Keratinocyte (primary cell): ENCODE results near the gene SEMA3F. TPM values are rescaled to one million over a fixed set of nuclear protein-coding genes. Genes with fewer than 3 reads are reported as not detected.

ENCODE experiments used
- DNase-seq: peaks from one replicate; pipeline ENCODE4 v3.0.0-alpha.2; 2011; ENCODE audit warnings: low read depth, missing footprints, low spot score
- FAIRE-seq: peaks from 2 replicates; lab custom pipeline; 2011; peaks lifted over from hg19 to GRCh38; lab: Jason Lieb, UNC
- H2AFZ ChIP-seq: 2 replicates; pipeline ENCODE4 v1.6.0; 2012; ENCODE audit warnings: low read length, control low read depth, inconsistent platforms; ENCODE audit not compliant: control insufficient read depth
- H3K27ac ChIP-seq: 2 replicates; pipeline ENCODE4 v1.5.1; 2011; ENCODE audit warnings: low read length; ENCODE audit not compliant: control insufficient read depth, insufficient read depth
- H3K27me3 ChIP-seq: 3 replicates; pipeline ENCODE4 v1.6.0; 2011; ENCODE audit warnings: low read length; ENCODE audit not compliant: control insufficient read depth, insufficient read depth; ENCODE audit errors: extremely low read depth
- H3K36me3 ChIP-seq, 2 experiments: 2 replicates in 1 of 2; 3 replicates in 1 of 2; pipeline ENCODE4 v1.5.1; 2011; ENCODE audit warnings: low read length in 2 of 2, mild to moderate bottlenecking in 1 of 2; ENCODE audit not compliant: control insufficient read depth in 2 of 2, insufficient read depth in 2 of 2; ENCODE audit errors: extremely low read depth in 1 of 2
- H3K4me1 ChIP-seq: 3 replicates; pipeline ENCODE4 v1.5.1; 2011; ENCODE audit warnings: low read length; ENCODE audit not compliant: control insufficient read depth, insufficient read depth; ENCODE audit errors: extremely low read depth
- H3K4me2 ChIP-seq: 3 replicates; pipeline ENCODE4 v1.6.0; 2011; ENCODE audit warnings: low read depth, low read length; ENCODE audit not compliant: control insufficient read depth, insufficient read depth; ENCODE audit errors: extremely low read depth
- H3K4me3 ChIP-seq, 3 experiments: fragments of 200-600 bp in 1 of 3; sonication (generic) in 1 of 3; 2 replicates in 2 of 3; 3 replicates in 1 of 3; pipeline ENCODE4 v1.5.1; 2011 to 2016; ENCODE audit warnings: low read length in 3 of 3, mild to moderate bottlenecking in 3 of 3, control low read depth in 2 of 3, inconsistent platforms in 1 of 3, low read depth in 1 of 3, mixed read lengths in 1 of 3, mixed run types in 1 of 3, moderate library complexity in 1 of 3; ENCODE audit not compliant: control insufficient read depth in 2 of 3, insufficient read depth in 2 of 3; ENCODE audit errors: extremely low read depth in 1 of 3
- H3K79me2 ChIP-seq: 2 replicates; pipeline ENCODE4 v1.6.0; 2012; ENCODE audit warnings: low read length; ENCODE audit not compliant: control insufficient read depth, insufficient read depth
- H3K9ac ChIP-seq: 3 replicates; pipeline ENCODE4 v1.6.0; 2011; ENCODE audit warnings: low read length; ENCODE audit not compliant: control insufficient read depth, insufficient read depth; ENCODE audit errors: extremely low read depth
- H3K9me1 ChIP-seq: 3 replicates; pipeline ENCODE4 v1.6.0; 2011; ENCODE audit warnings: low read length; ENCODE audit not compliant: control insufficient read depth, insufficient read depth; ENCODE audit errors: extremely low read depth
- H3K9me3 ChIP-seq: 2 replicates; pipeline ENCODE4 v1.5.1; 2012; ENCODE audit warnings: low read depth, low read length; ENCODE audit not compliant: control insufficient read depth
- H4K20me1 ChIP-seq: 3 replicates; pipeline ENCODE4 v1.6.0; 2011; ENCODE audit warnings: low read length; ENCODE audit not compliant: control insufficient read depth, insufficient read depth; ENCODE audit errors: extremely low read depth
- EZH2 ChIP-seq: IDR thresholded peaks from one replicate; pipeline ENCODE4 v1.6.1; 2012; ENCODE audit warnings: inconsistent platforms, mild to moderate bottlenecking, low read length, moderate library complexity
- dilution Hi-C: fragments of 300-500 bp; cut with MboI; formaldehyde crosslinking; loops from one replicate; pipeline ENCODE4 v1.7.0; 2020; ENCODE audit warnings: low sequenced_read_pairs; ENCODE audit not compliant: extremely low pct_ligation_motif_present
- polyA plus RNA-seq, 5 experiments: library from polyadenylated mRNA; depleted of rRNA in 3 of 5; stranded (reverse) in 3 of 5; stranded (forward) in 1 of 5; unstranded in 1 of 5; fragments of >200 nt; gene quantifications; 1 replicate in 1 of 5; 2 replicates in 3 of 5; 3 replicates in 1 of 5; pipeline versions ENCODE4 v1.2.1 to v1.2.3, GENCODE V29; 2011 to 2012; ENCODE audit warnings: missing spikeins in 2 of 5, low read depth in 1 of 5, low replicate concordance in 1 of 5
- TF ChIP-seq, protein P1 (sequence below), 3 experiments: IDR thresholded peaks in 1 of 3; conservative IDR thresholded peaks in 1 of 3; optimal IDR thresholded peaks in 1 of 3; 2 replicates in 2 of 3; 3 replicates in 1 of 3; pipeline versions ENCODE3 to v1.5.1; 2011; ENCODE audit warnings: low read length in 3 of 3, mild to moderate bottlenecking in 3 of 3, moderate library complexity in 2 of 3, control low read depth in 1 of 3, inconsistent platforms in 1 of 3; ENCODE audit not compliant: insufficient read depth in 2 of 3; ENCODE audit errors: extremely low read depth in 1 of 3

The SEMA3F gene
- polyA plus RNA-seq, 1 donor (not counting 4 experiments of a cell fraction or from before 2014, with no cell fraction given), result 72.8 TPM

DNA sequence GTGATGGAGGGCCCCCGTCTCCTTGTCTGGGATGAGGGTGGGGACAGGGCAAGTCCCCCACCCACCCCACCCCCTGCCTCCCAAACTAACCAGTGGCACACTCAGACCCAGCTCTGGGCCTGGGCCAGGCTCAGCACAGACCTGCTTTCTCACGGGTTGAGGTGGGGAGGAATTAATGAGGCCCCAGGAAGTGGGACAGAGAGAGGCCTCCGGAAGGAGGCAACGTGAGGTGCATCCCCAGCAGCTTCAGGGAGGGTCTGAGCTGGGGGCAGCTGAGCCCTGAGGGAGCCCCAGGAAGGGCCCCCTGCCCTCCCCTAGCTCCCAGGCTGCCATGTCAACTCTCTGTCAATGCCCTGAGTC is 65.9 kb downstream of the SEMA3F start:
- TF ChIP-seq, protein P1, sequence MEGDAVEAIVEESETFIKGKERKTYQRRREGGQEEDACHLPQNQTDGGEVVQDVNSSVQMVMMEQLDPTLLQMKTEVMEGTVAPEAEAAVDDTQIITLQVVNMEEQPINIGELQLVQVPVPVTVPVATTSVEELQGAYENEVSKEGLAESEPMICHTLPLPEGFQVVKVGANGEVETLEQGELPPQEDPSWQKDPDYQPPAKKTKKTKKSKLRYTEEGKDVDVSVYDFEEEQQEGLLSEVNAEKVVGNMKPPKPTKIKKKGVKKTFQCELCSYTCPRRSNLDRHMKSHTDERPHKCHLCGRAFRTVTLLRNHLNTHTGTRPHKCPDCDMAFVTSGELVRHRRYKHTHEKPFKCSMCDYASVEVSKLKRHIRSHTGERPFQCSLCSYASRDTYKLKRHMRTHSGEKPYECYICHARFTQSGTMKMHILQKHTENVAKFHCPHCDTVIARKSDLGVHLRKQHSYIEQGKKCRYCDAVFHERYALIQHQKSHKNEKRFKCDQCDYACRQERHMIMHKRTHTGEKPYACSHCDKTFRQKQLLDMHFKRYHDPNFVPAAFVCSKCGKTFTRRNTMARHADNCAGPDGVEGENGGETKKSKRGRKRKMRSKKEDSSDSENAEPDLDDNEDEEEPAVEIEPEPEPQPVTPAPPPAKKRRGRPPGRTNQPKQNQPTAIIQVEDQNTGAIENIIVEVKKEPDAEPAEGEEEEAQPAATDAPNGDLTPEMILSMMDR (optimal IDR thresholded peaks at IDR 0.05 in 1 of 3, IDR thresholded peaks at IDR 0.05 in 1 of 3, conservative IDR thresholded peaks at IDR 0.05 in 1 of 3; ENCODE audit: extremely low read depth in 1 of 3, insufficient read depth in 2 of 3, low read length in 3 of 3), result no peak
- TF ChIP-seq EZH2, result no peak
- Histone ChIP-seq H3K4me1 (peaks cover 11% of the 10 kb centered on the region), H3K36me3 (no peaks in the 10 kb centered on the region), H3K79me2 (no peaks in the 10 kb centered on the region), H3K4me2 (no peak overlapping the region), H3K4me3 (no peak overlapping the region), H3K9me1 (no peaks in the 10 kb centered on the region), H3K27ac (no peak overlapping the region), H3K9ac (no peak overlapping the region), H2AFZ (no peak overlapping the region), H3K9me3 (no peaks in the 10 kb centered on the region), H4K20me1 (no peaks in the 10 kb centered on the region), H3K27me3 (peaks cover 4% of the 10 kb centered on the region)
- no peak for FAIRE-seq
- dilution Hi-C loops, result no loop called here
- no peak for DNase-seq

DNA sequence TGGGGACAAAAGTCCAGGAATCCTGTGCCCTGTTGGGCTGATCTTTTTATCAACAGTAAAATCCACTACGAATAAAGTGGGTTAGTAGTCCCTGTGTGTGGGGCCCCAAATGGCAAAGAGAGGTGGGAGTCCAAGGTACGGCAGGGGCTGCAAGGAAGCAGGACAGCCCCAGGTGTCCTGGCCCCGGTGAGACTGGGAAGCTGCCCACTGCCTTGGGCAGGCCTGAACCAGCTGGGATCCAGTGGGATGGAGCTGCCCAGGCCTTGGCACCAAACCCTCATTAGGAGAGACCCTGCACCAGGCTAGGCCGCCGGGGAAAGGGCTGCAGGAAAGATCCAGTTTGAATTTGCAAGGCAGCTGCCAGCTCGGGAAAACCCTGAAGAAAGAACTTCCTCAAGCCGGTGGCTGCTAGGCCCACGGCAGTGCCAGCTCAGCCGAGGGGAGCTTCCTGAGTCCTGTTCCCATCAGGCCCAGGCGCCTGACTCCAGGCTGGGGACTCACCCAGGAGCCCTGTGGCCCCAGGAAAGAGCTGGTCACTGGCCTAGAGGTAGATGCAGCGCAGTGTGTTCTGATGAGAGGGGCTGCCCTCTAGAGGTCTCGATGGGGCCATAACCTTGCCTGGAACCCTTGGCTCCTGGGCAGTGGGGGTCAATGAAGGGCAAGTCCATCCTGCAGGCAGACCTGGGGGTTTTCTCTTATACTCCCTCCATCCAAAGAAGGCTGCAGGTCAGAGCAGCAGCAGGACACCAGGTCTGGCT is 66.5 kb downstream of the SEMA3F start:
- no peaks in the 10 kb centered on the region for H3K36me3 ChIP-seq
- no peak overlapping the region for H3K27ac ChIP-seq
- no peak overlapping the region for H3K4me2 ChIP-seq
- FAIRE-seq (no peak), DNase-seq (no peak)
- H2AFZ ChIP-seq, result no peak overlapping the region
- no peak overlapping the region for H3K4me3 ChIP-seq
- no peaks in the 10 kb centered on the region for H3K9me1 ChIP-seq
- no peak overlapping the region for H3K9ac ChIP-seq
- no peaks in the 10 kb centered on the region for H4K20me1 ChIP-seq
- TF ChIP-seq EZH2, result no peak
- TF ChIP-seq, protein P1 (optimal IDR thresholded peaks at IDR 0.05 in 1 of 3, IDR thresholded peaks at IDR 0.05 in 1 of 3, conservative IDR thresholded peaks at IDR 0.05 in 1 of 3; ENCODE audit: extremely low read depth in 1 of 3, insufficient read depth in 2 of 3, low read length in 3 of 3), result peak in 1 of 3 experiments; percentile 30
- H3K27me3 ChIP-seq, result peaks cover 4% of the 10 kb centered on the region
- no peaks in the 10 kb centered on the region for H3K9me3 ChIP-seq
- H3K4me1 ChIP-seq, result peaks cover 11% of the 10 kb centered on the region
- no peaks in the 10 kb centered on the region for H3K79me2 ChIP-seq
- dilution Hi-C loops, result no loop called here
